ENCODE data around the gene BBS9. TPM values are rescaled to one million over a fixed set of nuclear protein-coding genes. Genes with fewer than 3 reads are reported as not detected.

Gene BBS9
- total and polyA plus RNA-seq, 2 donors (not counting 3 experiments of a cell fraction or from before 2014, with no cell fraction given): 5.7 to 17.4 TPM

DNA sequence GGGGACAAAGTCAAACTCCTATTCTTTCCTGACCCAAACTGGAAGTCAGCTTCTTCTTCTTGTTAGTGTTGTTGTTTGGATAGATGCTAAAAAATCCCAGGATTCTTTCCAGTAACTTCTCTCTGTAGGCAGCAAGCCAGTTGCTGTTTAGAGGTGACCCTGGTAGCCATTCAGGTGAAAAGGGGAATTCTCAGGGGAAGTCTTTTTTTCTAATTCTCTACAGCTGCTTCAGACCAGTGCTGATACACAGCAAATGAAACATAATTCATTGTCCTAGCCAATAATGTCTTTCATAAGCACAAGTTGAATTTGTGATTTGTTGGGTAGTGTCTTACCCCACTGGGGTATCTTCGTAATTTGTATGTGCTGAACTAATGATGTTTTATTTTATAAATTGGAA, 357.3 kb downstream of the BBS9 start:
- H3K9me1 ChIP-seq (replicated peaks; ENCODE audit: control insufficient read depth, extremely low read depth, insufficient read depth, low read length): no peaks in the 10 kb centered on the region
- dilution Hi-C loops (cut with MboI; ENCODE audit: extremely low pct_ligation_motif_present, low sequenced_read_pairs) (no loop called here), intact Hi-C loops (cut with micrococcal nuclease) (no loop called here)
- no peak overlapping the region for H2AFZ ChIP-seq (ENCODE audit: low read depth, low read length)
- no peak overlapping the region for H3K4me2 ChIP-seq (ENCODE audit: insufficient read depth, low read length)
- H3K79me2 ChIP-seq (ENCODE audit: control insufficient read depth, insufficient read depth, low read length): no peaks in the 10 kb centered on the region
- DNase-seq (ENCODE audit: low read depth, low spot score) (no peak), FAIRE-seq (no peak)
- BruUV-seq (replicated peaks): no TSS peak
- TF ChIP-seq EZH2 (IDR thresholded peaks at IDR 0.05; ENCODE audit: borderline replicate concordance, low read depth, low read length, severe bottlenecking): no peak
- TF ChIP-seq POLR2A (IDR thresholded peaks at IDR 0.05; ENCODE audit: low read depth, low read length): no peak
- no peak for TF ChIP-seq FOS (IDR thresholded peaks at IDR 0.05; ENCODE audit: borderline replicate concordance, insufficient read depth, low read length)
- no peak for TF ChIP-seq POLR2AphosphoS5 (IDR thresholded peaks at IDR 0.05; ENCODE audit: insufficient read depth, low read depth, low read length)
- TF ChIP-seq, protein P1, sequence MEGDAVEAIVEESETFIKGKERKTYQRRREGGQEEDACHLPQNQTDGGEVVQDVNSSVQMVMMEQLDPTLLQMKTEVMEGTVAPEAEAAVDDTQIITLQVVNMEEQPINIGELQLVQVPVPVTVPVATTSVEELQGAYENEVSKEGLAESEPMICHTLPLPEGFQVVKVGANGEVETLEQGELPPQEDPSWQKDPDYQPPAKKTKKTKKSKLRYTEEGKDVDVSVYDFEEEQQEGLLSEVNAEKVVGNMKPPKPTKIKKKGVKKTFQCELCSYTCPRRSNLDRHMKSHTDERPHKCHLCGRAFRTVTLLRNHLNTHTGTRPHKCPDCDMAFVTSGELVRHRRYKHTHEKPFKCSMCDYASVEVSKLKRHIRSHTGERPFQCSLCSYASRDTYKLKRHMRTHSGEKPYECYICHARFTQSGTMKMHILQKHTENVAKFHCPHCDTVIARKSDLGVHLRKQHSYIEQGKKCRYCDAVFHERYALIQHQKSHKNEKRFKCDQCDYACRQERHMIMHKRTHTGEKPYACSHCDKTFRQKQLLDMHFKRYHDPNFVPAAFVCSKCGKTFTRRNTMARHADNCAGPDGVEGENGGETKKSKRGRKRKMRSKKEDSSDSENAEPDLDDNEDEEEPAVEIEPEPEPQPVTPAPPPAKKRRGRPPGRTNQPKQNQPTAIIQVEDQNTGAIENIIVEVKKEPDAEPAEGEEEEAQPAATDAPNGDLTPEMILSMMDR (IDR thresholded peaks at IDR 0.05; ENCODE audit: extremely low read depth in 1 of 2, insufficient read depth in 1 of 2, low read depth in 1 of 2, low read length in 2 of 2): no peak
- TF ChIP-seq GATA2 (IDR thresholded peaks at IDR 0.05; ENCODE audit: insufficient read depth, insufficient read length, low read depth, low read length): no peak
- TF ChIP-seq JUN (IDR thresholded peaks at IDR 0.05; ENCODE audit: borderline replicate concordance, insufficient read depth, insufficient read length, low read depth): no peak
- TF ChIP-seq MYC (IDR thresholded peaks at IDR 0.05; ENCODE audit: low read depth, low read length): no peak
- TF ChIP-seq, protein P2, sequence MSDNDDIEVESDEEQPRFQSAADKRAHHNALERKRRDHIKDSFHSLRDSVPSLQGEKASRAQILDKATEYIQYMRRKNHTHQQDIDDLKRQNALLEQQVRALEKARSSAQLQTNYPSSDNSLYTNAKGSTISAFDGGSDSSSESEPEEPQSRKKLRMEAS (IDR thresholded peaks at IDR 0.05; ENCODE audit: insufficient read depth, insufficient read length): no peak
- H4K20me1 ChIP-seq (replicated peaks; ENCODE audit: control insufficient read depth, extremely low read depth, insufficient read depth, low read length): no peaks in the 10 kb centered on the region
- H3K36me3 ChIP-seq (ENCODE audit: control insufficient read depth in 2 of 2, extremely low read depth in 1 of 2, insufficient read depth in 2 of 2, low read length in 2 of 2): no peaks in the 10 kb centered on the region
- H3K9me3 ChIP-seq (replicated peaks; ENCODE audit: control insufficient read depth, insufficient read depth, low read length): no peaks in the 10 kb centered on the region
- H3K4me3 ChIP-seq (replicated peaks in 1 of 3; ENCODE audit: insufficient read depth in 1 of 3, low read depth in 1 of 3, low read length in 3 of 3): no peak overlapping the region
- H3K4me1 ChIP-seq (ENCODE audit: control insufficient read depth, extremely low read depth, insufficient read depth, low read length): no peaks in the 10 kb centered on the region
- ChIA-PET POLR2A (no interaction called here), CTCF (no interaction called here)
- H3K9ac ChIP-seq (replicated peaks; ENCODE audit: extremely low read depth, insufficient read depth, low read length): no peak overlapping the region
- no peak overlapping the region for H3K27ac ChIP-seq (ENCODE audit: insufficient read depth, low read depth, low read length)
- no peaks in the 10 kb centered on the region for H3K27me3 ChIP-seq (ENCODE audit: control insufficient read depth in 2 of 2, insufficient read depth in 2 of 2, low read length in 2 of 2)

All from endothelial cell of umbilical vein (primary cell).